ENCODE results near the gene RAB7A.
"Not testable (repeated sequence)": the region's sequence is repeated elsewhere in the genome, so short reads cannot be mapped to it uniquely, and the experiment has no call there.

The RAB7A gene

GRCh38 chr3:128814519-128815317 lies 88.7 kb downstream of the RAB7A start:
- in situ Hi-C loops (cut with MboI; ENCODE audit: low sequenced_read_pairs): no loop called here

DNA sequence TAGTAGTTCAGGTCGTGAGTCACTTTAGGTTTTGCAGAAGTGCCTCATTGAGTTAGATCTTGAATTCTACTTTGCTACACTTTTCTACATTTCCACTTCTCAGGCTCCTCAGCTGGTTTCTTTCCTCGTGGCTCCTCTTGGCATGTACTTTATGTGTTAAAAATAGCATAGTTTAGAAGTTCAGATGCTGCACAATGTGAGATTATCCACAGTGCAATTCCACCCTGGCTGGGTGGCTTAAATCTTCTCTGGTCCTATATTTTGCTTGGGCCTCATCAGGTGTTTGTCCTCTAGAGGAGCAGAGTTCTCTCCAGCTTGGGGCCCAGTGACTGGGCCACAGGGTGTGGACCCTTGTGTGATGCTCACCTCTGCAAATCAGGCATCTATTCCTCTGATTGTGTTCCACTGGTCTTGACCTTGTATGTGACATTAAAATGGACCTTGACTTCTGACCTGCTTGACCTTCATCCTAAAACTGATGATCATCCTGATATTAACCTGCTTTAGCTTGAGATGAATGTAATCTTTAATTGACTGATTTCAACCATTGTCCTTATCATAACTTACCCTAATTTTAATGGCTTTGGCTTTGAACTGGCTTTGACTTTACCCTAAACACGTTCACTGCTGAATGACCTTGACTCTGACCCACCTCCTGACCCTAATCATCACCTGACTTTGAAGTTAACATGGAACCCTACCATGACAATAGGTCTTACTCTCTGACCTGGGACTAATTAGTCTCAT lies 89.5 kb downstream of the RAB7A start:
- in situ Hi-C loops (cut with MboI; ENCODE audit: low sequenced_read_pairs): no loop called here

DNA sequence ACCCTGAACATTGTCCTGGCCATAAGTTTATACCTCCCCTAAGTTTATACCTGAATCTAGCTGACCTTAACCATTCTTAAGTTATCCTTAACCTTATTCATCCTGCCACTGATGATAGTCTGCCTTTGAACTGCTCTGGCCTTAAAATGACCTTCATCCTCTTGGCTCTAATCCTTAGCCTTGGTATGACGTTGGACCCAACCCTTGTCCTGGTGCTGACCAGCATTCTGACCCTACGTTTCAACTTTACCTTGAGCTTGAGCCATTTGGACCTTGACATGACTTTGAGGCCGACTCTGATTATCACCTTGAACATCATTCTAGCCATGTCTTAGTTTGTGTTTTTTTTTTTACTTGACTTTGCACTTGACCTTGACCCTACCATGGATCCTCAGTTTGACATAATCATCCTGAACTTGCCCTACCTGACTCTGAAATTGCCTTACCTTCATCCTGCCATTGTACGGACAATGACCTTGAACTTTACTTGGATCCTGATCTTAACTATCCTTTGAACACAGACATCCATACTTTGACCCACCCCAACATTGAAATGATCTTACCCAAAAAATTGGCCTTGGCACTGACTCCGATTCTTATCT lies 92.3 kb downstream of the RAB7A start:
- in situ Hi-C loops (cut with MboI; ENCODE audit: low sequenced_read_pairs): no loop called here

DNA sequence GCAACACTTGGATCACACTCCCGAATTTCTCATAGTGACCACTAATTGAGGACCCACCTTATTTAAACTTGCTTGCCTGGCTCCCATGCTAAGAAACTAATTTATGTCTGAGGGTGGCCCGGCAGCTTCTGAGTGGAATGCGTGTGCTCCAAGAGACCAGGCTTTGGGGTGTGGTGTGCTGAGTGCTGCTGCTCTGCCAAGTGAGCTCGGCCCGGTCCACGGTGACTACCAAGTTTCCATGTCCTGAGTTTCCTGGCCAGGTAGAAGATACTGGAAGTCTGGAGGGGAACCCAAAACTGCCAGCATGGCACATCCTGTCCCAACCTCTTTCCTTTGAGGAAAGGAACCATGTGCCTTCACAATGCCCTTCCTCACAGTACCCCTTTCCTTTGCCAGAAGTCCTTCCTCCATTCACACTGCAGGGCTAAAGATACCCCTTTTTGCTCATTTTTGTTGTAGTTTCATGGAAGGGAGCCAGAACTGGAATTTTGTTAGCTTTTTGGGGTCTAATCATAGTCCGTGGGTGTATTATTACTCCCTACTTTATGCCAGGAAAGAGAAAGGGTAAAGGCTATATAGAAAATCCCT lies 94.4 kb downstream of the RAB7A start:
- in situ Hi-C loops (cut with MboI; ENCODE audit: low sequenced_read_pairs): no loop called here

DNA sequence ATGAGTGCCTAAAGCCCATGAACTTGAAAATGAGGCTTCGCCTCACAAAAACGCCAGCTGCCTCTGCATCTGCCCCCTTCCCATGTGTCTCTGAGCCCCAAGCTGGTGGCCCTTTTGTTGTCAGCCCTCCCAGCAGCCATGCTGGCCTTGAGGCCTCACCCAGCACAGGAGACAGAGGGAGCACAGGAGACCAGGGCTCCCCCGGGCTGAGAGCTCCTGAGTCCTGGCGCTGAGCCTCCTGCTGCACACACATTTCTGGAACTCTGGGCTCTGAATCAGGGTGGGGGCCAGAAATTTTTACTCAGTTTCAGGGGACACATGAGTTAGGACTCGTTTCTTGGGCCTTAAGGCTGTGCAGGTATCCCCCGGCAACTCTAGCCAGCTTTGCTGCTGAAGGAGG lies 97.0 kb downstream of the RAB7A start:
- in situ Hi-C loops (cut with MboI; ENCODE audit: low sequenced_read_pairs): no loop called here

GRCh38 chr3:128823631-128824030 lies 97.6 kb downstream of the RAB7A start:
- in situ Hi-C loops (cut with MboI; ENCODE audit: low sequenced_read_pairs): no loop called here

- in situ Hi-C loops (cut with MboI; ENCODE audit: low sequenced_read_pairs): no loop called here
These were observed 98.3 kb downstream of the RAB7A start for GRCh38 chr3:128824132-128824850.

DNA sequence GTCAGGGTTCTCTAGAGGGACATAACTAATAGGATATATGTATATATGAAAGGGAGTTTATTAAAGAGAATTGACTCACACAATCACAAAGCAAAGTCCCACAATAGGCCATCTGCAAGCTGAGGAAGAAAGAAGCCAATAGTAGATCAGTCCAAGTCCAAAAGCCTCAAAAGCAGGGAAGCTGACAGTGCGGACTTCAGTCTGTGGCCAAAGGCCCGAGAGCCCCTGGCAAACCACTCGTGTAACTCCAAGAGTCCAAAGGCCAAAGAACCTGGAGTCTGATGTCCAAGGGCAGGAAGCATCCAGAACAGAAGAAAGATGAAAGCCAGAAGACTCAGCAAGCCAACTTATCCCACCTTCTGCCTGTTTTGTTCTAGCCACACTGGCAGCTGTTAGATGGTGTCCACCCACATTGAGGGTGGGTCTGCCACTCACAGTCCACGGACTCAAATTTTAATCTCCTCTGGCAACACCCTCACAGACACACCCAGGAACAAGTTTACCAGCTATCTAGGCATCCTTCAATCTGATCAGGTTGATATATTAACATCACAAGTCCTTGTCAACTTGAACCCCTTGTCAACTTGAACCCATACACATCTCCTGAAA lies 99.2 kb downstream of the RAB7A start:
- in situ Hi-C loops (cut with MboI; ENCODE audit: low sequenced_read_pairs): no loop called here

DNA sequence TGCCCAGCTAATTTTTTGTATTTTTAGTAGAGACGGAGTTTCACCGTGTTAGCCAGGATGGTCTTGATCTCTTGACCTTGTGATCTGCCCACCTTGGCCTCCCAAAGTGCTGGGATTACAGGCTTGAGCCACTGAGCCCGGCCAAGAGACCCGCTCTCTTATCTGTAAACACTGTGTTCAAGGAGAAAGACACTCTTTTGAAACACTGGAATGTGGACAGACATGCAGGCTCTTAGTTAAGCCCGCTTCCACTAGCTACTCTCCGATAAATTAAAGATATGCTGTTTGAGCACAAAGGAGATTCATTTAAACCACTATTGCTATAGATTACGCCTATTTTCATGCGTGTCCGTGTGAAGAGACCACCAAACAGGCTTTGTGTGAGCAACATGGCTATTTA lies 103.1 kb downstream of the RAB7A start:
- in situ Hi-C loops (cut with MboI; ENCODE audit: low sequenced_read_pairs): not testable (repeated sequence)

- in situ Hi-C loops (cut with MboI; ENCODE audit: low sequenced_read_pairs): not testable (repeated sequence)
These were observed 104.1 kb downstream of the RAB7A start for GRCh38 chr3:128829925-128830625.

- in situ Hi-C loops (cut with MboI; ENCODE audit: low sequenced_read_pairs): not testable (repeated sequence)
These were observed 104.8 kb downstream of the RAB7A start for GRCh38 chr3:128830762-128831161.

GRCh38 chr3:128832979-128833378 lies 107.0 kb downstream of the RAB7A start:
- in situ Hi-C loops (cut with MboI; ENCODE audit: low sequenced_read_pairs): not testable (repeated sequence)

GRCh38 chr3:128835096-128835495 lies 109.1 kb downstream of the RAB7A start:
- in situ Hi-C loops (cut with MboI; ENCODE audit: low sequenced_read_pairs): no loop called here

- in situ Hi-C loops (cut with MboI; ENCODE audit: low sequenced_read_pairs): no loop called here
These were observed 116.2 kb downstream of the RAB7A start for GRCh38 chr3:128841926-128842920.

DNA sequence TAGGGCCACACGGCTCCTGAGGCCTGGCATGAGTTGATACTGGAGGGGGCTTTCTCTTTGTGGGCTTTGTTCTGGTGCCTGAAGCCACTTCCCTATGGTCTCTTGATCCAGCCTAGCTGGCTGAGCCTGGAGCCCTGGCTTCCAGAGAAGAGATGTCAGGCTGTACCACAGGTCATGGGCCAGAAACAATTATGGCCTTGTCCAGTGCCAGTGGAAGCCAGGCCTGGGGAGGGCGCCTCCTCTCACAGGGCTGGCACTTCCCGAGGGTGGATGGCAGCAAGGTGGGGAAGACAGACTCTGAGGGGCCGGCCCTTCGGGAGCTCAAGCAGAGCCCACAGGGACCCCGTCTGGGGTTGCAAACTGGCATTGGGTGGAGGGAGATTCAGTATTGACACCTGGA lies 118.5 kb downstream of the RAB7A start:
- in situ Hi-C loops (cut with MboI; ENCODE audit: low sequenced_read_pairs): no loop called here

GRCh38 chr3:128845119-128845777 lies 119.3 kb downstream of the RAB7A start:
- in situ Hi-C loops (cut with MboI; ENCODE audit: low sequenced_read_pairs): no loop called here

- in situ Hi-C loops (cut with MboI; ENCODE audit: low sequenced_read_pairs): no loop called here
These were observed 119.9 kb downstream of the RAB7A start for GRCh38 chr3:128845778-128846485.
